Measurements from ENCODE around the gene PLGRKT.
"Not testable (repeated sequence)": the region's sequence is repeated elsewhere in the genome, so short reads cannot be mapped to it uniquely, and the experiment has no call there.

PLGRKT gene, protein sequence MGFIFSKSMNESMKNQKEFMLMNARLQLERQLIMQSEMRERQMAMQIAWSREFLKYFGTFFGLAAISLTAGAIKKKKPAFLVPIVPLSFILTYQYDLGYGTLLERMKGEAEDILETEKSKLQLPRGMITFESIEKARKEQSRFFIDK

DNA sequence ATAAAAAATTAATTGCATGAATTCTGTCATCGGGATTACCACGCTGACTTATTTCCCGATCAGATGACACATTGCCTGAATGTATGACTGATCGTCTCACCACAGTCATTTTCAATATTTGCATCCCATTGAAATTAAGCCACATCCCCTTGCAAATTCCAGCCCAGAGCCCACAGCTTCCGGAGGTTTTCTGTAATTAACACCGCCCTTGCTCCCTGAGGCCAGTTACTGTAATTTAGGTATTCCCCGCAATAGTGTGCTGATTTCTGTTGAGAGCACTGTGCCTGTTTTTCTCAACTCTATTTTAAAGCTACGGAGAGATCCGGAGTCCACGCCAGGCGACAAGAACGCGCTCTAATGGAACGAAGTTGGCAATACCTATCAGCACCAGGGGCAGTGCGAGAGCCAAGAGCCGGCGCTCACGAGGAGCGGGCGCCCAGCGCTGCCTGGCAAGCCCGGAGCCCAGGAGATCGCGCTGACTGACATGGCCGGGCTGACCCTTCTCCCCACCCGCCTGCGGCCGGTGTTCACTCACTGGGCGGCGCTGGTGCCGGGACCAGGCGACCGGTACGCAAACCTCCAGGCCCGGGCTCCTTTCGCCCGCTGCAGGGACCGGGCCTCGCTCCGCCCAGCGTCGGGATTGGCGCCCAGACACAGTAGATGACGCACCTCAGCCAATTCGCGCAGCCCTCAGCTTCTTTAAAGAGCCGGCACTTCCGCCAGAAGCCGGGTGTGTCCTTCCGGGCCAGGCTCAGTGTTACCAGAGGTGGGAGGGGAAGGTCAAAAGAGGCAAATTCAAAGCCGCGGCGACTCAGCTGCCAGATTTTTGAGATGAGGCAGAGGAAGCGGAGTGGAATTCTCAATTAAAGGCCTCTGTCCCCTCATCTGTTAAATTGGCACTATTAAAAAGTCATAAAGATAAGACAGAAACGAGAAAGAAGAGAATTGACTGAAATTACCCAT lies at the start of gene PLGRKT:
Gene PLGRKT, minus strand, starts transcription at position 672 of the 963 bp plus-strand sequence. CDS start 5,948 bp downstream, outside the sequence.
- peak; percentile 86 for DNase-seq

DNA sequence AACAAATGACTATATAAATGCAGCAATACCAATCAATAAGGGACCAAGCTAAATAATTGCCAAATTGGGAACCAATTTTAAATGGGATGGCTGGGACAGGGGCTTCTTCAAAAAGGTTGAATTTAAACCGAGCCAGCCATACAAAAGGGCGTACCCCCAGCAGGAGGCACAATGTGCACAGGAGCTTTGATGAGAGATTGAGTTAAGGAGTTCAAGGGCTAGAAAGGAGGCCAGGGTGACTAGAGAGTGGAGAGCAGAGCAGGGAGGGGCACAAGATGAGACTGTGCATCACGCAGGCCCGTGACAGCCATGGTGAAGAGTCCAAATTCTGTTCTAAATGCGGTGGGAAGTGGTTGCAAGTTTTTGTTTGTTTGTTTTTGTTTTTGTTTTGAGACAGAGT lies 49.3 kb upstream of the PLGRKT start:
- no peak for DNase-seq

GRCh38 chr9:5485378-5486085 lies 47.8 kb upstream of the PLGRKT start:
- no peak for DNase-seq

DNA sequence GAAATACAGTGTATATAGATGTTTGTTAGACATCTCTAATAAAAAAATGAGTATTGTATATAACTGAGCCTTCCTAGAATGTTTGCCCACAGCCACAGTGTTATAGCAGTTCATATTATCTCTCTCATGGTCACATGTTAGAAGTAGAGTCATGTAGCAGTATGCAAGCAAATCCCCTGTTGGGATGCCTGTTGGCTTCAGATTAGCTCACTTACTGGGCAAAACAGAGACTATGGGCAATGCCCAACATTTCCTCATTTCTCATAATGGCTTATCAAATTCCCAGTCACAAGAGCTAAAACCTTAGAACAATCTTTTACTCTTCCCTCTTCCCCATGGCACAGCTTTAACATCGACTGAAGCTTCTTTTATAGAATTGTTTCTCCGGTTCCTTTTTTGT lies 45.6 kb upstream of the PLGRKT start:
- DNase-seq = no peak

DNA sequence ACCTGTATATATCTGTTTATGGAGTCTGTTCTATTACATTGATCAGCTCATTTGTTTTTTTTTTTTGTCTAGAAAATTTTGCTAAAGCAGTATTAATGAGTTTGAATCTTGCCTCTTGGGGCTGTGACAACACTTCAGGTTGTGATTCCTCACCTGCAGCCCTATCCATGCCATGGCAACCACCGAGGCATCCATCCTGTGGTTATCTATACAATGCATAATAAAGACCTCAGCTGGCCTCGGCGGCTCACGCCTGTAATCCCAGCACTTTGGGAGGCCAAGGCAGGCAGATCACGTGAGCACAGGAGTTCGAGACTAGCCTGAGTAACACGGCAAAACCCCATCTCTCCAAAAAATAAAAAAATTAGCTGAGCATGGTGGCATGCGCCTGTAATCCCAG lies 44.5 kb upstream of the PLGRKT start:
- no peak for DNase-seq

DNA sequence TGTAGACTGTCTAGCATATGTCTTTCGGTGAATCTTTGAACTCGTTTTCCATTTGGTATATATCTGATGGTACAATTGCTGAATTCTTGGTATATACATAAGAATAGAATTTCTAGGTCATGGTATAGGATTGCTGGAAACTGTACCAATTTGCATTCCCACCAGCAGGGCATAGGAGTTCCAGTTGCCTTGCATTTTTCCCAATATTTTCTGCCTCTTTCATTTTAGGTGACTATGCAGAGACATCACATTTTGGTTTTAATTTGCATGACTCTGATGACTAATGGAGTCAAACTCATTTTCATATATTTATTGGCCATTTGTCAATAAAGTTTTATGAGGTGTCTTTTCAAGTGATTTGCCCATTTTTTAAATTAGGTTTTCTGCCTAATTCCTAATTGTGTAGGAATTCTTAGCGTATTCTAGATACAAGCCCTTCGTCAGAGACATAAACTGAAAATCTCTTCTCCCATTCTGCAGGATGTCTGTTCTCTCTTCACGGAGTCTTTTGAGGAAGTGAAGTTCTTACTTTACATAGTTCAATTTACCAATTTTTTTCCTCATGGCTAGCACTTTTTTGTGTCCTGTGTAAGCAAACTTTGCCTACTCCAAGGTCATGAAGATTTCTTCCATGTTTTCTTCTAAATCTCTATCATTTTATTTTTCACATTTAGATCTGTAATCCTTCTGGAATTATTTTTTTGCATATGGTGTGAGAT lies 43.8 kb upstream of the PLGRKT start:
- DNase-seq = no peak

DNA sequence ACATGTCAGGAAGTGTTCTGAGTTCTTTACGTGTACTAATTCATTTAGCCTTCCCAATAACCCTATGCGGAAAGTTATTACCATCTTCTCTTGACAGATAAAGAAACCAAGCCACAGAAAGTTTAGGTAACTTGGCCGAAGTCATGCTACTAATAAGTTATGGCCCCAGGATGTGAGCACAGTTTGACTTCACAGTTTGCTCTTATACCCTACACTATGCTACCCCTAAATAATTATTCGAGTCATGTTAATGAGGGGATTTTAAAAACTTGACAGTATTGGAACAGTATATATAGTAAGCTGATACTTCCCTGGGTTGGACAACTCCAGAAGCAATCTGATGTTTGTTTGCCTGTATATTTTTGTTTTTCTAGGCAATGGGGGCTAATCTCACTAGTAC lies 43.2 kb upstream of the PLGRKT start:
- no peak for DNase-seq

- DNase-seq = no peak
Measured at GRCh38 chr9:5479994-5480694, 42.4 kb upstream of the PLGRKT start.

GRCh38 chr9:5478206-5478605 lies 40.5 kb upstream of the PLGRKT start:
- DNase-seq = no peak

DNA sequence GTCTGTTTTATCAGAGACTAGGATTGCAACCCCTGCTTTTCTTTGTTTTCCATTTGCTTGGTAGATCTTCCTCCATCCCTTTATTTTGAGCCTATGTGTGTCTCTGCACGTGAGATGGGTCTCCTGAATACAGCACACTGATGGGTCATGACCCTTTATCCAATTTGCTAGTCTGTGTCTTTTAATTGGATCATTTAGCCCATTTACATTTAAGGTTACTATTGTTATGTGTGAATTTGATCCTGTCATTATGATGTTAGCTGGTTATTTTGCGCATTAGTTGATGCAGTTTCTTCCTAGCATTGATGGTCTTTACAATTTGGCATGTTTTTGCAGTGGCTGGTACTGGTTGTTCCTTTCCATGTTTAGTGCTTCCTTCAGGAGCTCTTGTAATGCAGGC lies 37.9 kb upstream of the PLGRKT start:
- not testable (repeated sequence) for DNase-seq

DNA sequence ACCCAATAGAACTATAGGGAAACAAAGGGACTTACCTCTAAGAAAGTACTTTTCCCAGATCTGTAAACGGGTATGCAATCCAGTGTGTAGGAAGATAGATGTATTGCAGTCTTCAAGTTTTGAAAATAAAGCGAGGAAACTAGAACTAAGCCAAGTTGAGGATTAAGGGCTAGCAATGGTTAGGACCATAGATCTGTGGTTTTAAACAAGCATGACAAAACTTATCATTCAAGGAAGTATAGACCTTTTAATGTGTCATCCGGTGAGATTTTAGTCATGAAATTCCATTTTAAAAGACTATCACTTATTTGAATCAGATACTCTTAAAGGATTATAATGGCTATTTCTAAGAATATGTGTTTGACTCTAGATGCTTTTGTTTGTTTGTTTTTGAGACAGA lies 33.1 kb upstream of the PLGRKT start:
- no peak for DNase-seq

- DNase-seq = no peak
Measured at GRCh38 chr9:5470122-5470521, 32.4 kb upstream of the PLGRKT start.

DNA sequence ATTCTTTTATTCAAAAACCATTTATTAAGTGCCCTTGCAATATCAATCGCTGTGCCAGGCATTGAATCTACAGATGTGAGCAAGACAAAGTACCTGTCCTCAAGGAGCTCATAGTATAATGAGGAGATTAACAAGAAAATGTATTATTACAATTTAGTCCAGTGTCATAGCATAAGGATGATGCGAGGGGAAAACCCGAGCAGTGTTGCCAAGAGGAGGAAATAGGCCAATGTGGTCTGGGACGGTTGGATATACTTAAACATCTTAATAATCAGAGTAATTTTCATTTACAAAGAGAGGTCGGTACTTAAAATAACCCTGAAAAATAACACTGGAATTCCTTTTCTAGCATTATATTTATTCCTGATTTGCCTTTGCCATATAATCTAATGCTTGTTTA lies 31.1 kb upstream of the PLGRKT start:
- DNase-seq = no peak

GRCh38 chr9:5466766-5467165 lies 29.0 kb upstream of the PLGRKT start:
- DNase-seq = no peak

DNA sequence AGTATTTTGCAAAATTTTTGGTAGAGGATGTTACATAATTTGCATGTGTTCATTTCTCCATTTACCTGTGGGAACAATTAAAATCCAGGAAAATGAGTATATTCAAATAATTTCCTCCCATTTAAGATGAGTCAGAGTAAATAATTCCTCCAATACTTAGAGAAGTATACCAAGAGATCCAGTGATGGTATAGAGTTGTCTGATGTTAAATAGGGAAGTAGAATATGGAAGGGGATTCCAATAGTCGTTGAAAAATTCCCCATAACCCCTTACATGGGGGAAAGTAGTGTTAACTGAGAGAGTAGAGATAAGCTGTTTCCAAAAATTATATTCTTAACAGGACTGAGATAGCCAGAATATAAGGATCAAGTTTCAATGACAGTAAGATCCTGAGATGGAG lies 28.3 kb upstream of the PLGRKT start:
- DNase-seq = no peak

- DNase-seq = not testable (repeated sequence)
Measured at GRCh38 chr9:5464831-5465330, 27.2 kb upstream of the PLGRKT start.

DNA sequence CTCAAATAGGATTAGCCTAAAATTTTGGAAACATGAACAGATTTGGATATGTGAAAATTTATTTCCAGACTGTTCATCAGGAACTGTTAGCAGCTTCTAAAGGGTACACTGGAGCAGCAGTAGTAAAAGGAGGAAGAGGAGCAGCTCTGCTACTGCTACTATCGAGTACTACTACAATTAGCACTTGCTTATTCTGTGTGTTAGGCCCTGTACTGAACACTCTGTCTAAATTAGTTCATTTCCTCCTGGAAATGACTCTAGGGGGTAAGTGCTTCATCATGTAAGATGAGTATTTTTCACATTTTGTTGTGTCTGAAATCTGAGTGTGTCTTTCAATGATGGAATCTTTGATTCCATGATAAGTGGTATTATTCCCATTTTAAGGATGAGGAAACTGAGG lies 22.4 kb upstream of the PLGRKT start:
- no peak for DNase-seq

DNA sequence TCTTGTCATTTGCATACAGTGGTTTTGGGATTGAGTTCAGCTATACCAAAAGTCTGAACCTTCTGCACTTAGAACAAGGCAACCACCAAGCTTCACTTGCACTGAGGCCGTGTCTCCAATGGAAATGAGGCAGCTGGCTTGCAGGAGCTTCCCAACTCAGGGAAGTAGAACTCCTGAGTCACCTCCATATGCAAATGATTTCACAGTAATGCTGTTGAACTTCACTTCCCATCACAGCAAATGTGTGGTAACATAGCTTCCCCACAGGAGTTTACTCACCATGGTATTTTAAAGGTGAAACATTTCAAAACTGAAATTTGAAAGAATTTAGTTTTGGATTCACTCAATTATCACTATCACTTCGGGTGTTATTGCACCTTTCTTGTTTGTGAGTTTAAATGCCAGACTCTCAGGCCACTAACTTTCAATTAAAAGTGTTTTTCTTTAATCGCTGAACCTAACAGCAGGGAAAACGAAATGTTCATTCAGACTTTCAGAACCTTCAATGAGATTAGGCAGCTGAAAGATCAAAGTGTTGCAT lies 21.6 kb upstream of the PLGRKT start:
- no peak for DNase-seq

- DNase-seq = no peak
Measured at GRCh38 chr9:5455181-5455580, 17.5 kb upstream of the PLGRKT start.

- DNase-seq = no peak
Measured at GRCh38 chr9:5453673-5454072, 15.9 kb upstream of the PLGRKT start.

DNA sequence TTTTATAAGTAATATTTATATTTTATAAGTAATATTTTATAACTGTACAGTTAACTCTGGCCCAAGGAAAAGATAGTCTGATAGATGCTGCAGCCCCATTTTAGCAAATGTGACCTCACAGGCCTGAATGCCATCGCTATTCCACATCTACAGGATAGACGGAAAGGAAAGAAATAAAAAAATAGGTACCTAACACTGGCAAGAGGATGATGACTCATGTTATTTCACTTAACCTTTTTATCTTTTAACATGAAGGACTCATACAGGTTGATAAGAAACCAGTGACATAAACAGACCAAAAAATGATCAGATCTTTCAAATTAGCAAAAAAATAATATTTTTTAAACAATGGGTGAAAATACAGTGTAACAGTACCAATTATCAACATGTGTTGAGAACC lies 15.3 kb upstream of the PLGRKT start:
- no peak for DNase-seq

DNA sequence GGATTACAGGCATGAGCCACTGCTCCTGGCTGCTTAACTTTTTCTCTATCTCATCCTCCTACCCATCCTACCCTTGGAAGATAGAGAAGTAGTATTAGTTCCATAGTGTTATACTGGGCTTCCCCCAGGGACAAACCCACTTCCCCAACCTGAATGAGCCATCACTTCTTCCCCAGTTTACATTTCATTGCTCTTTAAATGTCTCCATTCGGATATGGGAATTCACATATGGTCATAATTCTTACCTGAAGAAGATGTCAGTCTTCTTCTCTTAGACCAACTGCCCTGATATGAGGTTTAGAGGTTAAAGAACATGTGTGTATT lies 14.5 kb upstream of the PLGRKT start:
- DNase-seq = no peak
